ENCODE data around the gene GPBP1. TPM values are rescaled to one million over a fixed set of nuclear protein-coding genes. Genes with fewer than 3 reads are reported as not detected.

GPBP1 gene
- polyA plus RNA-seq, 1 donor from 2014 or later = 149 TPM

DNA sequence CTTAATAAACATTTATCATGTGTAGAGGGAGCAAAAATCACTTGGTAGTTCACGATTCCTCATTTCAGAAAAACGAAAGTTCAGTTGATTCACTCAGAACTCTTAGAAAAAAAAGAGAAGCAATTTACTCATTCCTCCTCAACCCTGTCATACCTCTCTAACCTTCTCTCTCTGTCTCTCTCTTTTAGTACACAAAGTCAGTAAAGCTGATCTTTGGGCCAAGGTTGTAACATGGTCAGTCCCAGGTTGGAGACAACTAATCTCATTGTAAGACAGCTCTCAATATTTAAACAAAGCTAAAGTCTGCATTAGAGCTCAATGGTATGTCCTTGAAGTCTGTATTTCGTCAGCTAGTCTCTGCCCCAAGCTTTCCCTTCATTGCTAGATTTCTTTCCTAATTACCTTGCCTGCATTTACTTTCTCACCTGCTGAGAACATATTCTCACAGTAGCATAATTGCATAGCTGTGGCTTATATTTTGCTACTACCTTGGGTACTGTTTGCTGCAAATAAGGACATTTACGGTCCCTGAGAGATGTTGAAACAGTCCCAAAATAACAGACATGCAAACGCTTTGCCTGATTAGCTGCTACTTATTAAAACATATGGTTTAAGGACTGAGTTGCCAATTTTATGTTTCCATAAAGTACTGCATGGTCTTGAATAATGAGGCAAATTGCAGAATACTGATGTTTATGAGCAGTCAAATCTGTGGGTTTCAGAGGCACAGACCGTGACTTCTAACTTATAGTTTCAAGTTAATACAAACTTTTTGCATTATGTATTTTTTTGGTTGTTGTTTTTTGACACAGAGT is 138.3 kb downstream of the GPBP1 start:
- no peak overlapping the region for H3K4me2 ChIP-seq (ENCODE audit: low read length)
- H3K27me3 ChIP-seq (ENCODE audit: insufficient read depth, low read depth, low read length) = no peaks in the 10 kb centered on the region
- no peak overlapping the region for H3K27ac ChIP-seq (ENCODE audit: low read length)
- H3K9me2 ChIP-seq (ENCODE audit: insufficient read depth, low read length) = no peaks in the 10 kb centered on the region
- no peaks in the 10 kb centered on the region for H3K36me3 ChIP-seq (ENCODE audit: insufficient read depth, low read length)
- H3K79me2 ChIP-seq (replicated peaks; ENCODE audit: insufficient read depth, low read length) = no peaks in the 10 kb centered on the region
- no peak overlapping the region for H3K4me3 ChIP-seq (ENCODE audit: low read length)
- no peaks in the 10 kb centered on the region for H3F3A ChIP-seq (ENCODE audit: insufficient read depth, low read length, poor library complexity, severe bottlenecking)
- no peak overlapping the region for H2AFZ ChIP-seq (ENCODE audit: low read depth, low read length)
- H3K9me3 ChIP-seq (ENCODE audit: low read length) = no peaks in the 10 kb centered on the region
- H3K9ac ChIP-seq (ENCODE audit: low read length) = no peak overlapping the region
- TF ChIP-seq, protein P1, sequence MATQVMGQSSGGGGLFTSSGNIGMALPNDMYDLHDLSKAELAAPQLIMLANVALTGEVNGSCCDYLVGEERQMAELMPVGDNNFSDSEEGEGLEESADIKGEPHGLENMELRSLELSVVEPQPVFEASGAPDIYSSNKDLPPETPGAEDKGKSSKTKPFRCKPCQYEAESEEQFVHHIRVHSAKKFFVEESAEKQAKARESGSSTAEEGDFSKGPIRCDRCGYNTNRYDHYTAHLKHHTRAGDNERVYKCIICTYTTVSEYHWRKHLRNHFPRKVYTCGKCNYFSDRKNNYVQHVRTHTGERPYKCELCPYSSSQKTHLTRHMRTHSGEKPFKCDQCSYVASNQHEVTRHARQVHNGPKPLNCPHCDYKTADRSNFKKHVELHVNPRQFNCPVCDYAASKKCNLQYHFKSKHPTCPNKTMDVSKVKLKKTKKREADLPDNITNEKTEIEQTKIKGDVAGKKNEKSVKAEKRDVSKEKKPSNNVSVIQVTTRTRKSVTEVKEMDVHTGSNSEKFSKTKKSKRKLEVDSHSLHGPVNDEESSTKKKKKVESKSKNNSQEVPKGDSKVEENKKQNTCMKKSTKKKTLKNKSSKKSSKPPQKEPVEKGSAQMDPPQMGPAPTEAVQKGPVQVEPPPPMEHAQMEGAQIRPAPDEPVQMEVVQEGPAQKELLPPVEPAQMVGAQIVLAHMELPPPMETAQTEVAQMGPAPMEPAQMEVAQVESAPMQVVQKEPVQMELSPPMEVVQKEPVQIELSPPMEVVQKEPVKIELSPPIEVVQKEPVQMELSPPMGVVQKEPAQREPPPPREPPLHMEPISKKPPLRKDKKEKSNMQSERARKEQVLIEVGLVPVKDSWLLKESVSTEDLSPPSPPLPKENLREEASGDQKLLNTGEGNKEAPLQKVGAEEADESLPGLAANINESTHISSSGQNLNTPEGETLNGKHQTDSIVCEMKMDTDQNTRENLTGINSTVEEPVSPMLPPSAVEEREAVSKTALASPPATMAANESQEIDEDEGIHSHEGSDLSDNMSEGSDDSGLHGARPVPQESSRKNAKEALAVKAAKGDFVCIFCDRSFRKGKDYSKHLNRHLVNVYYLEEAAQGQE (IDR thresholded peaks at IDR 0.05; ENCODE audit: borderline replicate concordance) = no peak
- TF ChIP-seq SMC3 (conservative IDR thresholded peaks at IDR 0.05; ENCODE audit: poor library complexity) (no peak), POLR2AphosphoS5 (IDR thresholded peaks at IDR 0.05) (no peak), MXI1 (conservative IDR thresholded peaks at IDR 0.05; ENCODE audit: poor library complexity, severe bottlenecking) (no peak), EP300 (conservative IDR thresholded peaks at IDR 0.05; ENCODE audit: poor library complexity, severe bottlenecking) (no peak), RAD21 (conservative IDR thresholded peaks at IDR 0.05) (no peak), EZH2 (IDR thresholded peaks at IDR 0.05; ENCODE audit: borderline replicate concordance, insufficient read depth, low read length, poor library complexity, severe bottlenecking) (no peak)
- TF ChIP-seq, protein P2, sequence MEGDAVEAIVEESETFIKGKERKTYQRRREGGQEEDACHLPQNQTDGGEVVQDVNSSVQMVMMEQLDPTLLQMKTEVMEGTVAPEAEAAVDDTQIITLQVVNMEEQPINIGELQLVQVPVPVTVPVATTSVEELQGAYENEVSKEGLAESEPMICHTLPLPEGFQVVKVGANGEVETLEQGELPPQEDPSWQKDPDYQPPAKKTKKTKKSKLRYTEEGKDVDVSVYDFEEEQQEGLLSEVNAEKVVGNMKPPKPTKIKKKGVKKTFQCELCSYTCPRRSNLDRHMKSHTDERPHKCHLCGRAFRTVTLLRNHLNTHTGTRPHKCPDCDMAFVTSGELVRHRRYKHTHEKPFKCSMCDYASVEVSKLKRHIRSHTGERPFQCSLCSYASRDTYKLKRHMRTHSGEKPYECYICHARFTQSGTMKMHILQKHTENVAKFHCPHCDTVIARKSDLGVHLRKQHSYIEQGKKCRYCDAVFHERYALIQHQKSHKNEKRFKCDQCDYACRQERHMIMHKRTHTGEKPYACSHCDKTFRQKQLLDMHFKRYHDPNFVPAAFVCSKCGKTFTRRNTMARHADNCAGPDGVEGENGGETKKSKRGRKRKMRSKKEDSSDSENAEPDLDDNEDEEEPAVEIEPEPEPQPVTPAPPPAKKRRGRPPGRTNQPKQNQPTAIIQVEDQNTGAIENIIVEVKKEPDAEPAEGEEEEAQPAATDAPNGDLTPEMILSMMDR (IDR thresholded peaks at IDR 0.05; ENCODE audit: poor library complexity, severe bottlenecking) = no peak
- H4K20me1 ChIP-seq (ENCODE audit: insufficient read depth) = no peaks in the 10 kb centered on the region

DNA sequence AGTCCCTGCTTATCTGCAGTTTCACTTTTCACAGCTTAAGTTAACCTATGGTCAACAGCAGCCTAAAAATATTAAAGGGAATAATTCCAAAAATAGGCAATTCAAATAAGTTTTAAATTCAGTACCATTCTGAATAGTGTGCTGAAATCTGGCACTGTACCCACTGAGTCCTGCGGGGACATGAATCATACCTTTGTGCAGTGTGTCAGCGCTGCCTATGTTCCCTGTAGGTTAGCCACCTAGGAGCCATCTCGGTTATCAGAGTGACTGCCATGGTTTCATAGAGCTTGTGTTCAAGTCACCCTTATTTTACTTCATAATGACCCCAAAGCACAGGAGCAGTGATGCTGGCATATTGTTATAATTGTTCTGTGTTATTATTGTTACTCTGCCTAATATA is 139.9 kb downstream of the GPBP1 start:
- H3K9me3 ChIP-seq (ENCODE audit: low read length) = no peaks in the 10 kb centered on the region

More for the DNA sequence above, 139.9 kb downstream of the GPBP1 start:
- H3K27ac ChIP-seq (ENCODE audit: low read length) = no peak overlapping the region
- H2AFZ ChIP-seq (ENCODE audit: low read depth, low read length) = no peak overlapping the region
- no peak overlapping the region for H3K4me3 ChIP-seq (ENCODE audit: low read length)
- H3K27me3 ChIP-seq (ENCODE audit: insufficient read depth, low read depth, low read length) = no peaks in the 10 kb centered on the region
- H3K9ac ChIP-seq (ENCODE audit: low read length) = no peak overlapping the region
- H4K20me1 ChIP-seq (ENCODE audit: insufficient read depth) = no peaks in the 10 kb centered on the region
- no peaks in the 10 kb centered on the region for H3F3A ChIP-seq (ENCODE audit: insufficient read depth, low read length, poor library complexity, severe bottlenecking)
- no peaks in the 10 kb centered on the region for H3K36me3 ChIP-seq (ENCODE audit: insufficient read depth, low read length)
- H3K9me2 ChIP-seq (ENCODE audit: insufficient read depth, low read length) = no peaks in the 10 kb centered on the region
- H3K79me2 ChIP-seq (replicated peaks; ENCODE audit: insufficient read depth, low read length) = no peaks in the 10 kb centered on the region
- H3K4me2 ChIP-seq (ENCODE audit: low read length) = no peak overlapping the region
- TF ChIP-seq, protein P1 (IDR thresholded peaks at IDR 0.05; ENCODE audit: borderline replicate concordance) = no peak
- TF ChIP-seq EZH2 (IDR thresholded peaks at IDR 0.05; ENCODE audit: borderline replicate concordance, insufficient read depth, low read length, poor library complexity, severe bottlenecking) = no peak
- no peak for TF ChIP-seq POLR2AphosphoS5 (IDR thresholded peaks at IDR 0.05)
- no peak for TF ChIP-seq EP300 (conservative IDR thresholded peaks at IDR 0.05; ENCODE audit: poor library complexity, severe bottlenecking)
- no peak for TF ChIP-seq RAD21 (conservative IDR thresholded peaks at IDR 0.05)
- no peak for TF ChIP-seq MXI1 (conservative IDR thresholded peaks at IDR 0.05; ENCODE audit: poor library complexity, severe bottlenecking)
- TF ChIP-seq, protein P2 (IDR thresholded peaks at IDR 0.05; ENCODE audit: poor library complexity, severe bottlenecking) = no peak
- no peak for TF ChIP-seq TAF1 (IDR thresholded peaks at IDR 0.05; ENCODE audit: low read depth)

Measured in neural cell (in vitro differentiated cells).